Peyer's patch (tissue), 4 donors: Measurements from ENCODE around the gene AGO1. TPM values are rescaled to one million over a fixed set of nuclear protein-coding genes. Genes with fewer than 3 reads are reported as not detected.
"Not testable (repeated sequence)": the region's sequence is repeated elsewhere in the genome, so short reads cannot be mapped to it uniquely, and the experiment has no call there.

Experiments
- DNase-seq, 3 donors: peaks; one replicate each; pipeline ENCODE4 v3.0.0-alpha.2; 2017 to 2019
- H3K27ac ChIP-seq, 4 donors: fragments of 200-600 bp; sonication (generic); one replicate each; pipeline ENCODE4 v1.5.1; 2016 to 2019
- H3K27me3 ChIP-seq, 2 donors: fragments of 200-600 bp; sonication (generic); one replicate each; pipeline ENCODE4 v1.5.1; 2019
- H3K36me3 ChIP-seq, 3 donors: fragments of 200-600 bp; sonication (generic); one replicate each; pipeline ENCODE4 v1.5.1; 2016 to 2019
- H3K4me1 ChIP-seq, 4 donors: fragments of 200-600 bp; sonication (generic); one replicate each; pipeline ENCODE4 v1.5.1; 2016 to 2019
- H3K4me3 ChIP-seq, 4 donors: fragments of 200-600 bp; sonication (generic); 1 replicate in 3 of 4; 2 replicates in 1 of 4; pipeline ENCODE4 v1.5.1; 2016 to 2019; ENCODE audit warnings: mild to moderate bottlenecking in 1 of 4
- H3K9me3 ChIP-seq, 4 donors: fragments of 200-600 bp; sonication (generic); one replicate each; pipeline ENCODE4 v1.5.1; 2016 to 2019; ENCODE audit warnings: mild to moderate bottlenecking in 1 of 4
- CTCF ChIP-seq, 6 experiments: fragments of 450-650 bp in 4 of 6; fragments of 200-600 bp in 2 of 6; sonication (generic) in 1 of 6; IDR thresholded peaks; one replicate each; pipeline ENCODE4 v1.5.1; 2017 to 2019; ENCODE audit warnings: antibody characterized with exemption in 6 of 6, mild to moderate bottlenecking in 3 of 6, moderate library complexity in 1 of 6
- POLR2A ChIP-seq, 2 donors: fragments of 450-650 bp; IDR thresholded peaks; one replicate each; pipeline ENCODE4 v1.5.1; 2017; ENCODE audit warnings: antibody characterized with exemption in 2 of 2, mild to moderate bottlenecking in 2 of 2, moderate library complexity in 2 of 2
- total RNA-seq, 4 donors: library from RNA; depleted of rRNA; stranded (reverse); fragments of >200 nt; gene quantifications; one replicate each; pipeline ENCODE4 v1.1.0, GENCODE V29; 2016

Gene AGO1
- total RNA-seq, 4 donors from 2014 or later, result 27.0 to 39.7 (median 31.7) TPM

DNA sequence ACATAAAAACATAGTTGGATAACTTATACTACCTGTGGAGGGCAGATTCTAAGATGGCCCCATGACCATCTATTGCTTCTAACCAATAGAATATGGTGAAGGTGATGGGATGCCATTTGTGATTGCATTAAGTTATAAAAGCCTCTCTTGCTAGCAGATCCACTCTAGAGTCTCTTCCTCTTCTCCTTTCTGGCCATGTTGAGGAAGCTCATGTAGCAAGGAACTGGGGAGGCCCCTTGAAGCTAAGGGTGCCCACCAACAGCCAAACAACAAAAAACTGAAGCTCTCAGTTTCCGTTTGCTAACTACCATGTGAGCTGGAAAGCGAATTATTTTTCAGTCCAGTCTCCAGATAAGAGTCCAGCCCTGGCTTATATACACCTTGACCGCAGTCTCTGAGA, 16.0 kb upstream of the AGO1 start:
- TF ChIP-seq CTCF (IDR thresholded peaks at IDR 0.05) (no peak), POLR2A (IDR thresholded peaks at IDR 0.05) (no peak)
- Histone ChIP-seq H3K27ac (no peak overlapping the region), H3K4me1 (no peaks in the 10 kb centered on the region), H3K27me3 (no peaks in the 10 kb centered on the region), H3K36me3 (no peaks in the 10 kb centered on the region), H3K4me3 (no peak overlapping the region), H3K9me3 (no peaks in the 10 kb centered on the region)
- no peak for DNase-seq

DNA sequence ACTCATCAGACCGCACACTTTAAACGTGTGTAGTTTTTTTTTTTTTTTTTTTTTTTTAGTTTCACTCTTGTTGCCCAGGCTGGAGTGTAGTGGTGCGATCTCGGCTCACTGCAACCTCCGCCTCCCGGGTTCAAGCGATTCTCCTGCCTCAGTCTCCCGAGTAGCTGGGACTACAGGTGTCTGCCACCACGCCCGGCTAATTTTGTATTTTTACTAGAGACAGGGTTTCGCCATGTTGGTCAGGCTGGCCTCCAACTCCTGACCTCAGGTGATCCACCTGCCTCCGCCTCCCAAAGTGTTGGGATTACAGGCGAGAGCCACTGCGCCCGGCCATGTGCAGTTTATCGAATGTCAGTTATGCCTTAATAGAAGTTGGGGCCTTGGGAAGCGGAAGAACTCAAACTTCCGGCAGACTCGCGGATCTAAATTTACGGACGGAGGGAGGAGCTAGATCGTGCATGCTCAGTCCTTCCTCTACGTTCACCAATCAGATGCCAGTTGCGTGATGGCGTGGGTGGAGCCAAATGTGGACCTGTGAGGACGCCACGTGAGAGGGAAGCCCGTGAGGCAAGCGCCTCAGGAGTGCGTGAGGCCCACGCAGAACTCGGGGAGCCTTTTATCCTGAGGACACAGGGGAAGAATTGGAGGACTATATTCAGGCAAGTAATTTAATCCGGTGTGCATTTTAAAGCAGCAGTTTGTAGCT, 13.6 kb upstream of the AGO1 start:
- not testable (repeated sequence) for H3K36me3 ChIP-seq, H3K9me3 ChIP-seq, DNase-seq, H3K27ac ChIP-seq, H3K4me3 ChIP-seq, H3K27me3 ChIP-seq, H3K4me1 ChIP-seq

DNA sequence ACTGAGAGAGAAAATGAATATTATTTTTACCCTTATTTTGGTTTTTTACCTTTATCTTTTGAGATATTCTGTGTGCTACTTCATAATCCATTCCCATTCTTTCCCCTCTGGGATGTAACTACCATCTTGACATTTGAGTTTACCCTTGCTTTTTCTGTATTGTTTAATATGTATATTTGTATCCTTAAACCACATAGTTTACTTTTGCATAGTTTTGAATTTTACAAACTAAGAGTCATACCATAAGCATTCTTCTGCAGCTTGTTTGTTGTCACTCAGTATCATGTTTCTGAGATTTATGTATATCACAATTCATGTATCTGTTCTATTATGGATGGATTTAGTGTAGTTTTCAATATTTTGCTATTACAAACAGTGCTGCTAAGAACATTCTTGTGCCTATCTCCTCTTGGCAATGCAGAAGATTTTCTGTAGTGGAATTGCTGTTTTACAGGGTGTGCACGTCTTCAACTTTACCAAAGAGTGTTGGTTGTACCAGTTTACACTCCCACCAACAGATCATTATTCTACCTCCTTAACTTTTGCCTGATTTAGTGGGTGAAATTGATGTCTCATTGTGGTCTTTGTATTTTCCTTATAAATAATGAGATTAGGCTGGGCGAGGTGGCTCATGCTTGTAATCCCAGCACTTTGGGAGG, 12.2 kb upstream of the AGO1 start:
- Histone ChIP-seq H3K4me3 (no peak overlapping the region), H3K36me3 (no peaks in the 10 kb centered on the region), H3K27me3 (no peaks in the 10 kb centered on the region), H3K9me3 (no peaks in the 10 kb centered on the region), H3K4me1 (no peaks in the 10 kb centered on the region), H3K27ac (no peak overlapping the region)
- TF ChIP-seq CTCF (IDR thresholded peaks at IDR 0.05) (no peak), POLR2A (IDR thresholded peaks at IDR 0.05) (no peak)
- DNase-seq, result no peak

DNA sequence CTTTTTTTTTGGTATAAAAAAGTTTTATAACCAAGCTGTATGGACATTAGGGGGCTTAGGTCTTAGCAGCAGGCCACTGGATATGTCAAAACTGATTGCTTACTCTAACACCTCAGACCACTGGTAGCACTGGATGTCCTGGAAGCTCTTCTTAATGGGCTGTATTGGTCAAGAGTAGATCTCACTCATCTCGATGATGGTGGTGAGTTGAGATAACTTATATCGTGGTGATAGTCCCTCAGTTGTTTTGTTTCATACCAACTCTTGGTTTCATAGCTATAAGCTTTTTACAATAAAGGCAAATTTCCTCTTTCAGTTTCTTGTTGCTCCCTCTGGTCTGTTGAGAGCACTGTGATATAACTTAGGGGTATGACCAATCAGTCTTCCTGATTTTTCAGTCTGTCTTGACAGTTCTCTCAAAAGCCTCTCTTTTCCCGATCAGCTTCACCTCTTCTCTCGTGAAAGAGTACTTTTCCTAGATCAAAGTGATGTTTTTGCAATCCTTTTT, 9.7 kb upstream of the AGO1 start:
- H3K4me1 ChIP-seq, result no peaks in the 10 kb centered on the region
- TF ChIP-seq CTCF (IDR thresholded peaks at IDR 0.05), result no peak
- TF ChIP-seq POLR2A (IDR thresholded peaks at IDR 0.05), result no peak
- no peaks in the 10 kb centered on the region for H3K27me3 ChIP-seq
- H3K4me3 ChIP-seq, result no peak overlapping the region
- H3K36me3 ChIP-seq, result no peaks in the 10 kb centered on the region
- H3K9me3 ChIP-seq, result no peaks in the 10 kb centered on the region
- no peak for DNase-seq
- no peak overlapping the region for H3K27ac ChIP-seq

GRCh38 chr1:35874115-35874514, 8.9 kb upstream of the AGO1 start:
- H3K36me3 ChIP-seq, H3K27me3 ChIP-seq, H3K27ac ChIP-seq, H3K4me3 ChIP-seq, H3K9me3 ChIP-seq, DNase-seq, H3K4me1 ChIP-seq: not testable (repeated sequence)

GRCh38 chr1:35876988-35877387, 6.0 kb upstream of the AGO1 start:
- no peak overlapping the region for H3K27ac ChIP-seq
- peaks cover 0 to 6% (median 0%) of the 10 kb centered on the region in 4 donors for H3K4me1 ChIP-seq
- no peak for DNase-seq
- H3K36me3 ChIP-seq, result no peaks in the 10 kb centered on the region
- no peaks in the 10 kb centered on the region for H3K27me3 ChIP-seq
- no peaks in the 10 kb centered on the region for H3K9me3 ChIP-seq
- H3K4me3 ChIP-seq, result no peak overlapping the region
- TF ChIP-seq POLR2A (IDR thresholded peaks at IDR 0.05), result no peak
- TF ChIP-seq CTCF (IDR thresholded peaks at IDR 0.05), result no peak
